GM12892 (cell line): ENCODE data around the gene ATP2B2.

ENCODE experiments used
- DNase-seq: peaks from one replicate; pipeline ENCODE4 v3.0.0; 2011; ENCODE audit not compliant: insufficient read length
- FAIRE-seq: peaks from 2 replicates; lab custom pipeline; 2011; peaks lifted over from hg19 to GRCh38; lab: Jason Lieb, UNC
- POLR2A ChIP-seq: IDR thresholded peaks from 2 replicates; pipeline ENCODE4 v1.6.1; 2011; ENCODE audit warnings: low read depth, low read length, control low read depth
- POLR2AphosphoS5 ChIP-seq: IDR thresholded peaks from 2 replicates; pipeline ENCODE4 v1.6.1; 2011; ENCODE audit warnings: low read depth, low read length, control low read depth
- TAF1 ChIP-seq: IDR thresholded peaks from 2 replicates; pipeline ENCODE4 v1.6.1; 2011; ENCODE audit warnings: low read depth, mild to moderate bottlenecking, control low read depth, low read length, borderline replicate concordance

ATP2B2 gene

GRCh38 chr3:10279384-10280176 lies 225.8 kb downstream of the ATP2B2 start:
- no peak for TF ChIP-seq POLR2AphosphoS5
- FAIRE-seq: no peak
- DNase-seq: no peak

- DNase-seq (no peak), FAIRE-seq (no peak)
- TF ChIP-seq TAF1 (no peak), POLR2AphosphoS5 (no peak; the same call in 1 of the 2 replicates), POLR2A (no peak)
Measured at GRCh38 chr3:10278501-10278900, 226.9 kb downstream of the ATP2B2 start.

- no peak for FAIRE-seq
- TF ChIP-seq TAF1 (no peak), POLR2AphosphoS5 (no peak), POLR2A (no peak)
Measured at GRCh38 chr3:10277115-10277625, 228.2 kb downstream of the ATP2B2 start.

GRCh38 chr3:10274601-10275000 lies 230.8 kb downstream of the ATP2B2 start:
- FAIRE-seq: no peak
- no peak for TF ChIP-seq POLR2A
- no peak for TF ChIP-seq TAF1
- no peak for TF ChIP-seq POLR2AphosphoS5
- no peak for DNase-seq

More at GRCh38 chr3:10277115-10277625, 228.2 kb downstream of the ATP2B2 start:
- DNase-seq: no peak
